Measurements from ENCODE around the gene UGGT2.

DNA sequence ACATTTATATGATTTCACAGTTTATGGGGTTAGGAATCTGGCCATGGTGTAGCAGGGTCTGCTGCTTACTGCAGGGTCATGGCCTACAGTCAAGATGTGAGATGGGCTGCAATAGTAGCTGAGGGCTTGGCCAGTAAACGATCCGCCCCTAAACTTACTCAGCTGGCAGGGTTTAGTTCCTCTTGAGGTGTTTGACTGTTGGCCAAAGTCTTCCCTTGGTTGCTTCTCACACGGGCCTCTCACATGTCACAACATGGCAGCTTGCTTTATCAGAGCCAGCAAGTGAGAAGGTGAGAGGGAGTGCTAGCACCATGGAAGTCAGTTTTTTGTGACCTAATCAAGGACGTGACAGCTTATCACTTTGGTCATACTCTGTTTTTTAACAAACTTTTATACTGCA lies 299.1 kb downstream of the UGGT2 start:
- no peak for TF ChIP-seq EZH2 (IDR thresholded peaks at IDR 0.05; ENCODE audit: borderline replicate concordance, low read length)
- TF ChIP-seq CTCF (IDR thresholded peaks at IDR 0.05; ENCODE audit: low read length), result no peak

Data from OCI-LY1 (cell line).